Subcutaneous adipose tissue (tissue), 4 donors: ENCODE data around the gene TMEM181. TPM values are rescaled to one million over a fixed set of nuclear protein-coding genes. Genes with fewer than 3 reads are reported as not detected.

ENCODE experiments used
- CTCF ChIP-seq: fragments of 450-650 bp; IDR thresholded peaks from one replicate; pipeline ENCODE4 v1.5.1; 2016; ENCODE audit warnings: low read depth, mild to moderate bottlenecking, control low read depth, antibody characterized with exemption, moderate library complexity
- total RNA-seq, 4 donors: library from RNA; depleted of rRNA; stranded (reverse); fragments of >200 nt; gene quantifications; one replicate each; pipeline ENCODE4 v1.1.0, GENCODE V29; 2016

The TMEM181 gene
- total RNA-seq, 4 donors from 2014 or later, result 15.1 to 33.1 (median 19.7) TPM

GRCh38 chr6:158552796-158553138 lies 7.1 kb upstream of the TMEM181 start:
- TF ChIP-seq CTCF, result no peak

DNA sequence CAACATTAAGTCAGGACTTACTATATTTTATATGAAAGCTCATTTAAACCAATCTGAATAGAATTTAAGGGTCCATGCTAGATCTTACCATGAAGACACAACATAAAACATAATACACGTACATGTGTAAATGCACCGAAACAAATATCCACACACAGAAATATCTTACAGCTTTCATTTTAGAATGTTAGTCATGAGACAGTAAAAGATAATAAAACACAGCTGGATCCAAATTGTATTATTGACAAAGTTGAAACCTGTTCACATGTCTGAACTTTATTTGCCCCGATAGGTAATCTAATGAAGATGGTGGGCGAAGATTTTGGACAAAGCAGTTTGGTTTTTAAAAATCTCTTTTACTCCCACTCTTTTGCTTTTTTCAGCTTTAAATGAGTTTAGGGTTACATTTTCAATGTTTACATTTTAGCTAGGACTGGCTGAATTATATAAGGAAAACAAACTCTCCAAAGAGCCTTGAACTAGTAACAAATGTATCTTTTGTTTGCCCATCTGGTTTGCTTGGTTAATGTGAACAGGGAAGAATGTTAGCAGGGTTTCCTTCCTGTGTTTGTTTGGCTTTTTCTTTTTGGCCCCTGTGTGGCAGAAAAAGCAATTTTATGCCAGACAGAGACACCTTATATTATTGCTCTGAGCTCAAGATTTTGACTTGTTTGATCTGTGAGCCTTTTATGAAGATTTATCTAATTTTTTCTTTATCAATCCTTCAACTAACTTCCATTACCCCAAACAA lies 5.1 kb upstream of the TMEM181 start:
- TF ChIP-seq CTCF, result no peak

- TF ChIP-seq CTCF, result no peak
Measured at GRCh38 chr6:158556113-158556512, 3.8 kb upstream of the TMEM181 start.

DNA sequence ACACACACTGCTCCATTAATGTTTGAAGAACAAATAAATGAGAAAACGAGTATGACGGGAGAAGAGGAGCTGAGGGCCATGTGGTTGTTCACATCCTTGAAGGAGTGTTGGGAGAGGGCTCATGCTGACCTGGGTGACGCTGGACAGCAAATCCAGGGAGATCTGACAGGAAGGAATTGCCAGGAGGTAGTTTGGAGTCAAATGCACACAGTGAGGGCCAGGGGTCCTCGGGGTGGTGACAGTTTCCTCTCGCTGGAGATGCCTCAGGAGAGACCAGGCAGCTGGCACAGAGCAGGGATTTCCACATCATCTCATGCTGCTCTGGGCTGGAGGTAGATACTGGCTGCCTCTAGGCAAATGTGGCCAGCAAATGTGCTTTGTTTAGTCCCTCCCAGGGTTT lies 2.0 kb upstream of the TMEM181 start:
- TF ChIP-seq CTCF, result no peak

GRCh38 chr6:158558415-158559306 lies 1.2 kb upstream of the TMEM181 start:
- no peak for TF ChIP-seq CTCF

GRCh38 chr6:158559338-158559894 lies 475 bp upstream of the TMEM181 start:
- no peak for TF ChIP-seq CTCF

- TF ChIP-seq CTCF, result no peak
Measured at GRCh38 chr6:158560836-158561320, 987 bp downstream of the TMEM181 start.
